Measurements from ENCODE around the gene FAM76A. TPM values are rescaled to one million over a fixed set of nuclear protein-coding genes. Genes with fewer than 3 reads are reported as not detected.

Gene FAM76A
- total RNA-seq, 1 donor, result 21.1 TPM

DNA sequence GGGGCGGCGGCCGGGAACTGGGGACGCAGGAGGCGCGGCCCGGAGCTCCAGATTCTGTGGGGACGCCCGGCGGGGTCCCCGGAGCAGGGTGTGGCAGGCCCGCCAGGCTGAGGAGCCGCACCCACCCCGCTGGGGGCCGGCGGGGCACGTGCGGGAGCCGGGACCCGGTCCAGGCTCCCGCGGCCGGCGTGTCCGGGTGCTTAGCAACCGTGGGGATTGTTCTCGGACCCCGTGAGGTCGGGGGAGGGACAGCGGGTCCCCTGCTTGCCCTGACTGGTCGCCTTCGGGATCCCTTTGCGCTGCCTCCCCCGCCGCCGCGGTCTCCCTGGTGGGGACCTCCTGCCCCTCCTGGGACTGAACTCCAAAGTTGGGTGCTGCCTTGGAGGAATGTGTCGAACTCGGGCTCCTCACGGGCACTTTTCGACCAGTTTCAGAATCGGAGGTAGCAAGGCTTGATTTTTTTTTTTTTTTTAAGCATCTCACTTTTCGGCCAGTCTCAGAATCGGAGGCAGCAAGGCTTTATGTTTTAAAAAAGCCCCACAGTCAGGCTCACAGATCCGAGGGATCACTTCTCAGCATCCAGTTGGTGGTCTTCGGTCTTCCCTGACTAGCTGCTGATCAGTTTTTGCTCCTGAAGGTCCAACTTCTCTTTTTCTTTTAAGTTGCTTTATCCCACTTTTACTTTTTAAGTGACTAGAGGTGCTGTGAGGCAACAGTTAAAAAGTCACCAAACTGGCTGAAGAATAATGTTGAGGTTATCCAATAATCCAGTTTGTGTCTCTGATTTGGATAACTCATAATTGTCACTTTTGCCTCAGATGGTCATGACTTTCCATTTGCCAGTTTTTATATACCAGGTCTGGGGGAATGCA lies 648 bp downstream of the FAM76A start:
- DNase-seq (ENCODE audit: low read depth), result peak; percentile 33
- peak overlapping the region; percentile 88 for H3K4me3 ChIP-seq (ENCODE audit: low read depth, low read length)
- no peak for TF ChIP-seq CTCF (IDR thresholded peaks at IDR 0.05; ENCODE audit: insufficient read depth, low read length)

GRCh38 chr1:27727126-27727525 lies 1.4 kb downstream of the FAM76A start:
- peak overlapping the region; percentile 88 for H3K4me3 ChIP-seq (ENCODE audit: low read depth, low read length)
- DNase-seq (ENCODE audit: low read depth), result peak; percentile 58
- no peak for TF ChIP-seq CTCF (IDR thresholded peaks at IDR 0.05; ENCODE audit: insufficient read depth, low read length)

GRCh38 chr1:27736252-27736651 lies 10.5 kb downstream of the FAM76A start:
- DNase-seq (ENCODE audit: low read depth), result no peak
- no peak overlapping the region for H3K4me3 ChIP-seq (ENCODE audit: low read depth, low read length)
- TF ChIP-seq CTCF (IDR thresholded peaks at IDR 0.05; ENCODE audit: insufficient read depth, low read length), result no peak

DNA sequence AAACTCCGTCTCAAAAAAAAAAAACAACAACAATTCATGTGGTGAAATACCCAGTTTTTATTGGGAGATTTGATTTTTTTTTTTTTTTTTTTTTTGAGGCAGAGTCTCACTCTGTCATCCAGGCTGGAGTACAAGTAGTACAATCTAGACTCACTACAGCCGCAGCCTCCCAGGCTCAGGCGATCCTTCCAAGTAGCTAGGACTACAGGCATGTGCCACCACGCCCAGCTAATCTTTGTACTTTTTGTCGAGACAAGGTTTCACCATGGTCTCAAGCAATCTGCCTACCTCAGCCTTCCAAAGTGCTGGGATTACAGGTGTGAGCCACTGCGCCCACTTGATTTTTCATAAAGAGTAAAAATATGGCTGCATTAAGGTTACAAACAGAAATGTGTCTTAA lies 15.4 kb downstream of the FAM76A start:
- TF ChIP-seq CTCF (IDR thresholded peaks at IDR 0.05; ENCODE audit: insufficient read depth, low read length), result no peak
- H3K4me3 ChIP-seq (ENCODE audit: low read depth, low read length), result no peak overlapping the region
- DNase-seq (ENCODE audit: low read depth), result no peak

GRCh38 chr1:27744556-27744955 lies 18.8 kb downstream of the FAM76A start:
- H3K4me3 ChIP-seq (ENCODE audit: low read depth, low read length), result no peak overlapping the region
- DNase-seq (ENCODE audit: low read depth), result no peak
- TF ChIP-seq CTCF (IDR thresholded peaks at IDR 0.05; ENCODE audit: insufficient read depth, low read length), result no peak

DNA sequence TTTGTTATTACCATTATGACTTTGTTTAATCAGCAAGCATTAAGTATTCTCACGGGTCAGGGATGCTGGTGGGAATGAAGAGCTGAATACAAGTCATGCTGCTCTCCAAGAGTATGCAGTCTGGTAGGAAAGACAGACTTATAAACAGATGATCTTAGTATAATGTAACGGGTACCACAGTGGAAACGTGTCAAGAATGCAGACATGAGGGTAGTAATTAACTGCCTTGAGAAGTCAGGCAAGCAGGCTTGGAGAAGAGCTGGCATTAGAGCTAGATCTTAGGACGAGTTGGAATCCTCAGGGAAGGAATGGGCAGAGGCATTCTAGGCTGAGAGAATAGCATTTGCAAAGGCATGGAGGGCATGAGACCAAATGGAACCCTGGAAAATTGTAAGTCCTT lies 19.7 kb downstream of the FAM76A start:
- DNase-seq (ENCODE audit: low read depth), result no peak
- no peak overlapping the region for H3K4me3 ChIP-seq (ENCODE audit: low read depth, low read length)
- no peak for TF ChIP-seq CTCF (IDR thresholded peaks at IDR 0.05; ENCODE audit: insufficient read depth, low read length)
